HCT116 (cell line): ENCODE measurements around the gene TRPV2.

Experiments used
- ATF3 ChIP-seq: IDR thresholded peaks from 2 replicates; pipeline ENCODE4 v1.6.1; 2012
- CEBPB ChIP-seq: IDR thresholded peaks from 2 replicates; pipeline ENCODE4 v1.6.1; 2012; ENCODE audit warnings: low read depth
- CTCF ChIP-seq, 3 experiments: fragments of 200-600 bp in 1 of 3; sonication (generic) in 1 of 3; IDR thresholded peaks in 2 of 3; conservative IDR thresholded peaks in 1 of 3; 2 replicates each; pipeline ENCODE4 v1.5.1; 2012 to 2017; ENCODE audit warnings: low read depth in 2 of 3, low read length in 2 of 3, antibody characterized with exemption in 1 of 3, borderline replicate concordance in 1 of 3, control low read depth in 1 of 3, mild to moderate bottlenecking in 1 of 3, mixed read lengths in 1 of 3, mixed run types in 1 of 3, moderate library complexity in 1 of 3; ENCODE audit not compliant: insufficient read depth in 1 of 3
- EZH2 ChIP-seq: fragments of 200-600 bp; sonication (generic); IDR thresholded peaks from 2 replicates; pipeline ENCODE4 v1.6.1; 2017; ENCODE audit warnings: antibody characterized with exemption, mixed run types
- JUND ChIP-seq: IDR thresholded peaks from 2 replicates; pipeline ENCODE4 v1.6.1; 2012
- POLR2A ChIP-seq: IDR thresholded peaks from 2 replicates; pipeline ENCODE4 v1.7.0; 2011; ENCODE audit warnings: borderline replicate concordance; ENCODE audit not compliant: insufficient read depth, insufficient read length; ENCODE audit errors: extremely low read depth
- POLR2AphosphoS5 ChIP-seq: IDR thresholded peaks from 2 replicates; pipeline ENCODE4 v1.6.1; 2011; ENCODE audit warnings: mild to moderate bottlenecking, low read depth, low read length, moderate library complexity
- RAD21 ChIP-seq: IDR thresholded peaks from 2 replicates; pipeline ENCODE4 v1.6.1; 2012; ENCODE audit warnings: low read depth, mild to moderate bottlenecking
- SIN3A ChIP-seq: IDR thresholded peaks from 2 replicates; pipeline ENCODE4 v1.6.1; 2012; ENCODE audit warnings: low read depth
- SP1 ChIP-seq: IDR thresholded peaks from 2 replicates; pipeline ENCODE4 v1.6.1; 2012; ENCODE audit warnings: low read depth
- TCF7L2 ChIP-seq: IDR thresholded peaks from 2 replicates; pipeline ENCODE4 v1.7.0; 2011; ENCODE audit warnings: borderline replicate concordance, inconsistent platforms; ENCODE audit not compliant: insufficient read depth, insufficient read length; ENCODE audit errors: extremely low read depth
- ZFX ChIP-seq: fragments of 450-650 bp; IDR thresholded peaks from 2 replicates; pipeline ENCODE4 v1.6.1; 2017

- TF ChIP-seq CTCF (IDR thresholded peaks at IDR 0.05 in 2 of 3, conservative IDR thresholded peaks at IDR 0.05 in 1 of 3; ENCODE audit: borderline replicate concordance in 1 of 3, insufficient read depth in 1 of 3, low read depth in 2 of 3, low read length in 2 of 3) (no peak), CEBPB (no peak), POLR2AphosphoS5 (no peak; the same call in 1 of the 2 replicates), TCF7L2 (no peak), SIN3A (no peak), POLR2A (peak; percentile 18), RAD21 (no peak), EZH2 (no peak), SP1 (no peak), ATF3 (no peak), JUND (no peak), ZFX (no peak)
These were observed 30.8 kb upstream of the TRPV2 start for GRCh38 chr17:16384557-16384956.
